GM03348 (cell line): ENCODE measurements around the gene GPR18.

Source experiments
- DNase-seq: peaks from one replicate; pipeline ENCODE4 v3.0.0; 2012; ENCODE audit warnings: low spot score

Gene GPR18, protein sequence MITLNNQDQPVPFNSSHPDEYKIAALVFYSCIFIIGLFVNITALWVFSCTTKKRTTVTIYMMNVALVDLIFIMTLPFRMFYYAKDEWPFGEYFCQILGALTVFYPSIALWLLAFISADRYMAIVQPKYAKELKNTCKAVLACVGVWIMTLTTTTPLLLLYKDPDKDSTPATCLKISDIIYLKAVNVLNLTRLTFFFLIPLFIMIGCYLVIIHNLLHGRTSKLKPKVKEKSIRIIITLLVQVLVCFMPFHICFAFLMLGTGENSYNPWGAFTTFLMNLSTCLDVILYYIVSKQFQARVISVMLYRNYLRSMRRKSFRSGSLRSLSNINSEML

DNA sequence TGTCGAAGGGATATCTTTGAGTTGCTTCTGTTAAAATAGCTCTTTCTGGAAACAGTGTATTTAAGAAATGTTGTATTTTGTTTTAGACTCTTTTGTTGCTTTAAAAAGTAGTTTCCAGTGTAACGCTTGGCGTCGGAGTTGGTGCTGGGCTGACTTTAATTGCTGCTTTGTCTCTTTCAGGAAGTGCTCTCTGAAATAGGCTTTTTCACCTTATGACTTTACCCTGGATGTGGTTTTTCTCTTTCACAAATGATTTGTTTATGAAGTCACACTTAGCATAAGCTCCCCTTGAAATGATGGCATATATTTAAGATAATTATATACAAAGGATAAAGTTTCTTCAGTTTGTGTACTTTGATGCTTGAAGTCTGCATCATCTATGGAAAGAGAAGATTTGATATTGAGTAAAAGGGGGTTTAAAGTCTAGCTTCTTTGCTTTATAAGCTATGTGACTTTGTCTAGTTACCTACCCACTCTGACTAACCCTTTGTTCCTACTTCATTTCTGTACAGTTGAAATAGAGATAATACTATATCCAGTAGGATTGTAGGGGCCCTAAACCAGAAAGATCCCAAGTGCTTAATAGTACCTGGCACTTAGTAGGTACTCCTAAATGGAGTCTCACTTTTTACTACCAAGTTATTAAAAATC is at the start of gene GPR18:
GPR18 (minus strand) TSS at position 170 of the 651 bp plus-strand sequence. CDS start 2,507 bp downstream, outside the sequence.
- no peak for DNase-seq

- DNase-seq = peak; percentile 66
Observed at GRCh38 chr13:99307648-99308339, 49.6 kb upstream of the GPR18 start.

- no peak for DNase-seq
Observed at GRCh38 chr13:99307247-99307646, 49.1 kb upstream of the GPR18 start, which contains the start of gene GPR183. Gene GPR183 (minus strand): TSS chr13:99307399. CDS start chr13:99296145, 11,254 bp downstream.

- no peak for DNase-seq
Observed at GRCh38 chr13:99305566-99305965, 47.4 kb upstream of the GPR18 start.

- no peak for DNase-seq
Observed at GRCh38 chr13:99305158-99305557, 47.0 kb upstream of the GPR18 start.

DNA sequence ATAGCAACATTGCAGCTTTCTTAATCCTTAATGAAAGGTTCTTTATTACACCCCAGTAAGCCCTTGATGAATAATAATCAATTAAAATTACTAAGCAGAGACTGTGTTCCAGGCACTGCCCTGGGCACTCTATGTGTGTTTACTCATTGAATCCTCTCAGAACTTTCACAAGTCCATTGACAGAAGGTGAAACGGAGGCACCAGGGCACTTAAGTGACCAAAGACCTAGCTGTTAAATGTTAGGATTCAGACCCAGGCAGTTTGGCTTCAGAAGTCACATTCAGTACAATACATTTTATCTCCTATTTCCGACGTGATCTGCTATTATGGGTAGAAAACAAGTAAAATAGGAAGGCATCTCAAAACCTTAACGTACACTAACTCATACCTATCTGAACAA is 46.4 kb upstream of the GPR18 start:
- DNase-seq = no peak

DNA sequence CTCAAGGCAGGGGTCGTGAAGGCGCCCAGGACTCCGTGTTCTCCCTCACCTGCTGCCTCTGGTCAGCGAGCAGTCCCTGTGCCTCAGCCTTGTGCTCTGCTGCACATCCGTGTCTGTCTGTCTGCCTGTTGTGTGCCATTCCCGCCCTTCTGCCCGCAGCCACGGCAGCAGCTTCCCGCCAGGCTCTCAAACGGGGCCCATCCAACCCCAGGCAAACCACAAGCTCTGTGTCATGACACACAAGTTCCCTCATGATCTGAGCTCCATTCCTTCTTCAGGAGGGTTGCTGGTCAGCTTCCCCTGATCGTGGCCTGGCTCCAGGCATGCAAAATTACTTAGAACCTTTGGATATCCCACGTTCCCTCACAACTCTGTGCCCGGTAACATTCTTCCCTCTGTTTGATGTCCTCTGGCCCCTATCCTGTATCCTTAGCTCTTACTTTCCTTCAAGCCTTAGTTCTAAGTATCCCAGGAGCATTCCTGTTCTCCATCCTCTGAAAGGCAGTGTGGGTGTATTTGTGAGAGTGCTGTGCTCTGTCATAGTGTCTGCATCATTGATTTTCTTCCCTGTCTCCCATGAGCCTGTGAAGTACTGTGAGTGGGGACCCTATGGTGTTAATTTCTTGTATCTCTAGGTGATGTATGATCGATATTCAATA is 45.8 kb upstream of the GPR18 start:
- DNase-seq = no peak

DNA sequence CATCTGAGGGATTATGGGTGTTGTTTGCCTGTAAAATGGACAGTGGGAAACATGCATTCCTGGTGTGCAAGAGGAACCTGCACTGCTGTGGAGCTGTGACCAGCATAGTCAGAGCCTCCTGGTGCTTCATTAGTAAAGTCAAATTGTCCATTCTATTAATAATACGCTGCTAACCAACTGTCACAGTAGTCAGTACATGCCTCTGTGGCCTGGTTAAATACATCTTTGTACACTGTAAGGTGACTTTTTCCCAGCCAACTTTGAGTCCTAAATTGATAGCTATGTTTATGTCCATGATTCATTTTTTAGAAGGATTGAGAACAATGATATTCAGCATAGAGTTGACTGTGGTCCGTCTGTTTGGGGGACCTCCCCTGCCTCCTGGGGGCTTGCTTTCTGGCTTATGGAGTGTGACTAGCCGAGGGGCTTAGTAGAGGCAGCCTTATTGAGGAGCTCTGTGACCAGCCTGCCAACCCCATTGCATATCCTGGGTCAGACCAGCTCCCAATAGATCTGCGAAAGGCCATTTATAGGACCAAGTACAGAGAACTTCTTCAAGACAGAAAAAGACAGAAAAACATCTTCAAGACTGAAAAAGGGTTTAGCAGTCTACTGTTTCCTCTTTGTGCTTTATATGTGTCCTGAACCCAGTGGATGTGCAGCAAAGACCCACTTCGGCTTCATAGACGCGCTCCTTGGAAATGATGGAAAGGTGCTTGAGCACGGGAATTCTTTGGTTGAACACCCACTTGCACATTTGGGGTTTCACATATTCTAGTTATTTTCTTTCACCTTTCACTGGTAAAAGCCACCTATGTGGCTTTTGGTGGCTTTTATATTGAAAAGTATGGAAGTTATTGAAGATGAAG is 44.7 kb upstream of the GPR18 start:
- DNase-seq = no peak

DNA sequence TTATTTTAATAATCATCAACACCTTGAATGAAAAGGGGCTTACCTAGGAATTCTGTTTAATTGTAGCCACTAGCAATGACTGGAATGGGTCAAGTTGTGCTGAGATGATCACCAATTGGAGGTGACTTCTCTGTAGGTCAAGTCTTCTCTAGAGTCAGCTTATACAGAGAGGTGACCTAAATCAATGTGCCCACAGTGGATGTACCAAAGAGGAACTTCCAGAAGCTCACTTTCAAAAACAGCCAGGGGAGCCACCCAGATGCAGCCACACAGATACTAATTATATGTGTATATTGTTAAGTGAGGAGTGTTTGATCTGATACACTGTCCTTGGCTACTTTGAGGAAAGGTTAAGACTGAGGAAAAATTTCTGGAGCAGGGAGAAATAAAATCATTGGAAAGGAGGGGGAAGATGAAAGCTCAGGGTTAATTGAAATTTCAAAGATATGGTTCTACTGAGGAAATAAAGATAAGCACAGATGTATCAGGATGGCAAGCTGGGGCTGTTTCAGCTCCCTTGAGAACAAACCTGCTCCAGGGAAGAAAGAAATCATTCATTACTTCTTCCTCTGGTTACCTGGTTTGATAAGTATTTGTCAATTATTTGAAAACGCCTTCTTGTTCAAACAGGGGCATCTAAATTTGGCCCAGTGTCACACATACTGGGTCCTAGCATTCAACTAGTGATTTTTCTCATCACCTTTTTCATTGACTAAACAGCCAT is 43.9 kb upstream of the GPR18 start:
- DNase-seq = no peak

- no peak for DNase-seq
Observed at GRCh38 chr13:99301056-99301838, 43.1 kb upstream of the GPR18 start.

- DNase-seq = no peak
Observed at GRCh38 chr13:99299920-99300341, 41.8 kb upstream of the GPR18 start.

- DNase-seq = no peak
Observed at GRCh38 chr13:99299256-99299919, 41.2 kb upstream of the GPR18 start.

GRCh38 chr13:99298056-99298455 is 39.9 kb upstream of the GPR18 start:
- no peak for DNase-seq

DNA sequence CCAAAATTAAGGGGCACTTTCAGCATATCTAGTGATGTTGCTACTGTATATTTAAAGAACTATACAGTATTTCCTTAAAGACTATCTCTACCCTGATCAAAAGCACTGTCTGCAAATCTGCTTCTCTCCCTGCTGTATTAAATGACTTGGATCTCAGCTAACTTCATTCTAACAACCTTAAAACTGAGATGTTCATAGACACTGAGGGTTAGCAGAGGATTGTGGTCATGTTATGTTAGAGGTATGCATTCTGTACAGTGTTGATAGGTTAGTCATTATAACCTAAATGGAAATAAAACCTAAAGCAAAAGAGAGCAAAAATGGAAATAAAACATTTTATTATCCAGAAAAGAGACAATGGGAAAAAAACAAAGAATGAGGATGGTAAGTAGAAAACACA is 39.2 kb upstream of the GPR18 start:
- no peak for DNase-seq

- no peak for DNase-seq
Observed at GRCh38 chr13:99296398-99296797, 38.2 kb upstream of the GPR18 start.

DNA sequence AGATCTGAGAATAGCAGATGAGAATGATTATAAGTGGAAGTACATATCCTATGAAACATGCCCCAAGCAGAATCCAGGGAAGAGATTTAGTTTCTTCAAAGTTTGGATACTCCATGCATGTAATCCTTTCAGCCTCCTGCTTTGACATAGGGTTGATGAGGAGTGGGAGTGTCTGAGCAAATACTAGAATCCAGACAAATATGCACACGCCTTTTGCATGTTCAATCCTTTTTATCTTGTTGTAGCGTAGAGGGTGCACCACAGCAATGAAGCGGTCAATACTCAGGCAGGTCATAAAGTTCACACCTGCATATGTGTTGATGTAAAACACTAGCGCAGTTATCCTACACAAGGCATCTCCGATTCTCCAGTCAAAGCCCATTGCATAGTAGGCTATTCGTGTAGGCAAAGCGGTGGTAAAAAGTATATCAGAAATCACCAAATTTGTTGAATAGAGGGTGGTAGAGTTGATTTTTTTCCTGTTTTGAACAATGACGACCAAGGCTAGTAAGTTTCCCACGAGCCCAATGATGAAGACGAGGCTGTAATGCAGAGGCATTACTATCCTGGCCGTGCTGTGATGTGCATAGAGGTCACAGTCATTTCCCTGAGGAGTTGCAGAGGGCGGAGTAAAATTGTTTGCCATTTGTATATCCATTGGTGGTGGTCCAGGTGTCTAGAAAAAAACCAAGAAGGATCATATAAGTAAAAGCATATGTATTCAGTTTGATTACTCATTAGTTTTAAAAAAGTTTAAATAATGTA is 37.5 kb upstream of the GPR18 start:
- no peak for DNase-seq

- no peak for DNase-seq
Observed at GRCh38 chr13:99294958-99295357, 36.8 kb upstream of the GPR18 start.

DNA sequence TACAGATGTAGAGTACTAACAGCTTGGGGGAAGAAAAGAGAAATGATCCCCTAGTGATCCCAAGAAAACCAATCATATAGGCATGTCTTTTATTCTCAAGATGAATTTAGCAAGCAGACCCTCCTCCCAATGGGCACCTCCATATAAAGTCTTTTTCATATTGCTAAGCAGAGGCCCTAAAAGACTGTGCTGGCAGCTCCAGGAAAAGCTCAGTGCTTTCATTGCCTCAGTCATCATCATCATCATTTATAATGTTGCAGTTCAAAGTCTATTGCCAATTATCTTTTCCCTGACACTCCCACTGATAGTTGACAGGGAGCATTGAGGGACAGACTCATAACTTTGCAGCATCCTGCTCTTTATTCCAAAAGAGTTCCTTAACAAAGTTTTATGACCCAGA is 36.0 kb upstream of the GPR18 start:
- no peak for DNase-seq

DNA sequence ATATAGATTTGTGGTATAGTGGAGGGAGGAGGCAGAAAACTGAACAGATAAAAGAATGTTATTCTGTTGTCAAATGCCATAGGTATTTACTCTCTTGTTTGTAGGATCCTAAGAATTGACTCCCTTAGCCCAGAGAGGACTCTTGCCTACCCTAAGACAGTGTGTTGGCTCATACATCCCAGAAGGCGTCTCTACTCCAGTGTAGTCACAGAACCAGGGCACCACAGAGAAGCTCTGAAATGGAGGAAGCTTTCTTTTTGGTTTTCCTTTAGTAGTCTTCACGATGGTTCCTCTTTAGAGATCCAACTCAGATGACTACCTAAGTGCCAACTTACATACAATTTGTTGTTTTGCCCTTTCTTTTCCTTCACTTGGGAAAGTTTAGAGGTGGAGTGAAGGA is 35.0 kb upstream of the GPR18 start:
- no peak for DNase-seq
